Nephron (organoid): ENCODE data around the gene ECT2.

Source experiments
- H3K27ac Mint-ChIP-seq, 3 experiments: 2 replicates each; pipeline ENCODE4 v1.8.0; 2020; ENCODE audit warnings: mixed read lengths in 3 of 3, mild to moderate bottlenecking in 2 of 3, moderate library complexity in 1 of 3
- H3K27me3 Mint-ChIP-seq: 2 replicates; pipeline ENCODE4 v1.8.0; 2021; ENCODE audit warnings: low read depth, mild to moderate bottlenecking, moderate library complexity, mixed read lengths
- H3K36me3 Mint-ChIP-seq: 2 replicates; pipeline ENCODE4 v1.8.0; 2020; ENCODE audit warnings: low read depth, mixed read lengths
- H3K4me1 Mint-ChIP-seq: 2 replicates; pipeline ENCODE4 v1.8.0; 2020; ENCODE audit warnings: mixed read lengths
- H3K4me3 Mint-ChIP-seq, 3 experiments: 2 replicates each; pipeline ENCODE4 v1.8.0; 2020; ENCODE audit warnings: mild to moderate bottlenecking in 3 of 3, mixed read lengths in 3 of 3, moderate library complexity in 2 of 3
- H3K9me3 Mint-ChIP-seq: 2 replicates; pipeline ENCODE4 v1.8.0; 2020; ENCODE audit warnings: mixed read lengths
- CTCF ChIP-seq, 3 experiments: fragments of 200-600 bp; sonication (generic); IDR thresholded peaks; one replicate each; pipeline ENCODE4 v1.5.0; 2021; ENCODE audit warnings: antibody characterized with exemption in 3 of 3; ENCODE audit not compliant: unreplicated experiment in 3 of 3

Gene ECT2

GRCh38 chr3:172869784-172870518 is 119.4 kb downstream of the ECT2 start:
- H3K36me3 Mint-ChIP-seq = peaks cover 6% of the 10 kb centered on the region
- no peak for TF ChIP-seq CTCF (IDR thresholded peaks at IDR 0.05; ENCODE audit: unreplicated experiment in 3 of 3)
- H3K27me3 Mint-ChIP-seq = peaks cover 3% of the 10 kb centered on the region
- peaks cover 27% of the 10 kb centered on the region for H3K4me1 Mint-ChIP-seq
- peak overlapping the region; percentile 57 to 91 (median 89) for H3K27ac Mint-ChIP-seq
- peaks cover 10% of the 10 kb centered on the region for H3K9me3 Mint-ChIP-seq
- no peak overlapping the region for H3K4me3 Mint-ChIP-seq
